ENCODE data around the gene PMP22.

PMP22 gene

DNA sequence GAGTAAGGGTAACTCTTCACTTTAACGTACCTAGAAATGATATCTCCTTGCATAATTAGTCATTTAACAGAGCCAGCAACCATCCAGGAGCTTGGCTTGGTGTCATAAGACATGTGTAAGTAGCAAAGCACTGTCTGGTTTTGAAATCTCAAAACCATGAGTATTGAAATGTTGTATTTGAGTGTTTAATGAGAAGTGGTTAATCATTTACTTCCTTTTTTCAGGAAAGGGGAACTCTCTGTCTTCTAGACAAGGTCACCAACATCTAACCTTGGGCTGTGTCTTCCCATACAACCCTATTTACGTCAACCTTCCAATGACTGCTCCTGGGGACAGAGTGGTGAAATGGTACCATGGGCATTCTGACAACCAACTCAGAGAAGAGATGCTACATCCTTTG is 27.1 kb downstream of the PMP22 start:
- TF ChIP-seq CTCF (IDR thresholded peaks at IDR 0.05) = no peak

DNA sequence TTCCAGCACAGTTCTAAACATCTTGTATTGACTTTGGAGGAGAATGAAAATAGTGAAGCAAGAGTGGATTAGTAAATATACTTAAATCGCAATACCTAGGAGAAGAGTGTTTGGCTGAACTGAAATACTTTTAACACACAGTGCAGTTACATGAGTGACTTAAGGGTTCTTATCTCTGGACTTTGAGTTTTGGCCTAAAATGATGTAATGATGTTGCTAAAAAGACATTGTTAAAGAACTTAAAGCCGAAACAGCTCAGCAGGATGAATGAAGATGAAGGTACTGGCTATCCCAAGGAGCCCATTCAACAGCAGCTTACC is 28.1 kb downstream of the PMP22 start:
- no peak for TF ChIP-seq CTCF (IDR thresholded peaks at IDR 0.05)

DNA sequence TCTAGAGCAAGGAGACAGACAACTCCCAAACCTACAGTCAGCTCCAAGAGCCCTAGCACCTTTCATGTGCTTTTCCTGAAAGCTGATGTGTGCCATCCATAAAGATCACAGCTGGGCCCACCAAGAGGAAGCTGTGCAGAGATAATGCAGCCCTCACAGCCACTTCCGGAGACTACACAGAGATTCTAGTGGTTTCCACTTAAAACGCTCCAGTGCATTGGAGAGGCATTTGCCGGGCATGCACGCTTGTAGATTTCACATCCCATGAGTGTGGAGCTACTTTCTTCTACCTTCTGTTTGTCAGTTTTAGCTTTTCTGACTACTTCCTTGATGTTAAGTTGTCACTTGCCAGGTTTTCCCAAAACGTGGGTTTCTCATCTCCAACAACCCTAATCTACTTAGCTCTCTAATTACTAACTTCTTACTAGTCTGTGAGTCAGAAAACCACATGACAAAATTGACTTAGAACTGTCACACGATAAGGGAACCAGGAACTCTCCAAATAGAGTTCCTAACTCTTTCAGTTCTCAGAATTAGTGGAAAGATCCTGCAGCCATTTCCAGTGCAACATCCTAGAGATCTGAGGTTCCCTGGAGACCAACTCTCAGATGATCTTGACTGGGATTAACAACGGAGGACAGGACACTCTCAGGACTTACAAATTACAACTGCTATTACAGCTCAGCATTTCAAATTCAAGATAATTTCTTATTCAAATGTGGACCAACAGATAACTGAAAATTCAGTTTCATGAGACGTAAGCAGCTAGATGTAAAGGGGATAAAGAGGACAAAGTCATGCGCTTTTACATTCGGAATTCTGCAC is 28.6 kb downstream of the PMP22 start:
- TF ChIP-seq CTCF (IDR thresholded peaks at IDR 0.05) = no peak

DNA sequence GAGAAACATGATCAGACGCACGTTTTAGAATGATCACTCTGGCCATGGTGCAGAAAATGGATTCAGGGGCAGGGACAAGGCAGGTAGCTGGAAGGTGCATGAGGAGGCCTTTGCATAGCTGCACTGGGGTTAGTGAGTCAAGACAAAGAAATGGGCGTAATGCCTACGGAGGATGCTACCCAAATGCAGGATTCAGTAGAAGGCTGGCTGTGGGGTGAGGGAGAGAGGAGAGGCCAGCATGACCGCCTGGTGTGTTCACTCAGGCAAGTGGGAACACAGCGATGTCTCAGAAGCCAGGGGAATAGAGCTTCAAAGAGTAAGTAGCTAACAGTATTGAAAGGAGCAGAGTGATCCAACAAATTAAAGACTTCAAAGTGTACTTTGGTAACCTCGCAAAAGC is 31.2 kb downstream of the PMP22 start:
- TF ChIP-seq CTCF (IDR thresholded peaks at IDR 0.05) = no peak

GRCh38 chr17:15233022-15233805 is 31.9 kb downstream of the PMP22 start:
- peak; percentile 29; the same call in 1 of the 2 replicates for TF ChIP-seq CTCF (IDR thresholded peaks at IDR 0.05)

GRCh38 chr17:15232517-15232915 is 32.6 kb downstream of the PMP22 start:
- TF ChIP-seq CTCF (IDR thresholded peaks at IDR 0.05) = no peak

DNA sequence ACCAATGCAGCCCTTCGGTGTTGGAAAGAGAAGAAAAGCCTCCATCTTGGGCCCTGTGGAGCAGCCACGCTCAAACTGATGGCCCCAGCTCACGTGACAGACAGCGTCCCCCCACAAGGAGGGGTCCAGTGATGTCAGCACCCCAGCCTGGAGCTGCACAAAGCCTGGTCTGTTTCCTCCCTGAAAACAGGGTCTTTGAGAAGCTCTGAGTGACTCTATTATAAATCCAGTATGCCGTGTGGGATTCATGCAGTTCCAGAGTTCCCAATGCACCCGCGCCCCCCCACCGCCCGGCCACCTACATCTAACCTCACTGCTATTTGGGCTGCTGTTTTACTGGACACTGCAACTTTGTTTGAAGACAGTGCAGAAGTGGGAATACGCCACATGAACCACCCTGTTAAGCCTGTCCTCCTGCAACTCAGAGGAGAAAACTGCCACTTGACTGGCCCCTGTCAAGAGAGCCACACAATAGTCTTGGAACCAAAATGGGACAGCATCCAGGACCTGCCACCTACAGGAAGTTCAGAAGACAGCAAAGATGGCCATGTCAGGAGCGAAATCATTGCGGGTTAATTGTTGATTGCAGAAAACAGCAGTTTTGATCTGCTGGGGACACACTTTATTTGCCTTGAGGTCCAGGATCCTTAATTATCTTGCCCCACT is 33.1 kb downstream of the PMP22 start:
- TF ChIP-seq CTCF (IDR thresholded peaks at IDR 0.05) = no peak
